ENCODE measurements around the gene ZDHHC11B.
"Not testable (repeated sequence)": the region's sequence is repeated elsewhere in the genome, so short reads cannot be mapped to it uniquely, and the experiment has no call there.

Gene ZDHHC11B

GRCh38 chr5:783881-784427, 575 bp downstream of the ZDHHC11B start:
- not testable (repeated sequence) for DNase-seq

- DNase-seq, result not testable (repeated sequence)
Measured at GRCh38 chr5:783049-783802, 1.3 kb downstream of the ZDHHC11B start.

DNA sequence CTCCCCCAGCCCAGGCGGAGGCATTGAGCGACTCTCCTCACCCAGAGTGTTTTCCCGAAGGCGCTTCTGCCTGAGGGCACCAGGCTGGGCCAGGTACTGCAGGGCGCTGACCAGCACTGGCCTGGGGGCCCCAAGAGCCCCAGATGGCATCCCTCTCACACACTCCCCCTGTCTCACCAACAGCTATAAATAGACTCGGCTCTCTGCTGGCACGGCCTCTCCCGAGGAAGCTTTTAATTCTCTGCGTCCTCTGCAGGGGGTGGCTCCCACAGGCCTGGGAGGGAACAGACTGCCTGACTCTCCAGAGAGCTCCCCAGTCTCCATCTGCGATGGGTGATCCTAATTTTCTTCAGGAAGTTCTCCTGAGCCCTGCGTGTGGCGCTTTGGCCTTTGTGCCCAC, 2.2 kb downstream of the ZDHHC11B start:
- not testable (repeated sequence) for DNase-seq

- DNase-seq, result not testable (repeated sequence)
Measured at GRCh38 chr5:780571-780970, 4.0 kb downstream of the ZDHHC11B start.

- DNase-seq, result not testable (repeated sequence)
Measured at GRCh38 chr5:778967-779366, 5.6 kb downstream of the ZDHHC11B start.

- not testable (repeated sequence) for DNase-seq
Measured at GRCh38 chr5:778421-778820, 6.1 kb downstream of the ZDHHC11B start.

- DNase-seq, result no peak
Measured at GRCh38 chr5:777756-778161, 6.8 kb downstream of the ZDHHC11B start.

GRCh38 chr5:776862-777711, 7.4 kb downstream of the ZDHHC11B start:
- DNase-seq, result no peak

DNA sequence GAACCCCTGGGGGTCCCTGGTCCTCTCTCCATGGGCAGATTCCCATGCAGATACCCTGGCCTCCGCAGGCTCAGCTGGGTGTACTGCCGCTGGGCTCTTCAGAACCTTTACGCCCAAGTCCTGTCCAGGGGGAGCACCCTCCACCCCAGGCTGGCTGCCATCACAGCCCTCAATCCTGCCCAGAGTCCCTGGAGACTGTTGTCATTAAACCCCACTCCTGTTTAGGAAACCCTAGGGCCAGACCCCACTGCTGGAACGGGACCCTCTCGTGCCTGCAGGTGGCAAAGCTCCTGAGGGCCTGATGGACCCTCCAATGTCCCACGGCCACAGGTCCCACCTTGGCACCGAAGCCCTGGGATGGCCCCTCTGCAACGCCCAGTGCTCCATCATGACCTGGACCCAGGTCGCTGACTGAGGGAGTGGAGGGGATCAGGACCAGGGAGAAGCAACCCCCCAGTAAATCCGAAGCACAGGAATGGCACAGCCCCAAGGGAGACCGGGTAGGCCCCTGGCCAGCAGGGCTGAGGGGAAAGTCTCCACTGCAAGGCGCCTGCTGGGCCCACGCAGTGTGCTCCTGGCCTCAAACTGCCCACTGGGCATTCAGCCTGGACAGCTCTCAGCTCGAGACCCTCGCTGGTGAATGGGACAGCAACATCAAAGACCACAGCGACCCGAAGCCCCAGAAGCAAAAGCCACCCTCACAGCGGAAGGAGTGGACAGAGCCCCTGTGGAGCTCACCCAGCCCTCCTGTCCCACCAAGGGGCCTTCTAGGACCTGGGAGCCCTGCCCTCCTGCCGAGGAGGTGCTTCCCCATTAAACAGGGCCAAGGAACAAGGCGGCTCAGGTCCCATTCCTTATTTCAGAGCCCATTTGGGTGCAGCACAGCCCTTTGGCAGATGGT, 8.3 kb downstream of the ZDHHC11B start:
- no peak for DNase-seq

DNA sequence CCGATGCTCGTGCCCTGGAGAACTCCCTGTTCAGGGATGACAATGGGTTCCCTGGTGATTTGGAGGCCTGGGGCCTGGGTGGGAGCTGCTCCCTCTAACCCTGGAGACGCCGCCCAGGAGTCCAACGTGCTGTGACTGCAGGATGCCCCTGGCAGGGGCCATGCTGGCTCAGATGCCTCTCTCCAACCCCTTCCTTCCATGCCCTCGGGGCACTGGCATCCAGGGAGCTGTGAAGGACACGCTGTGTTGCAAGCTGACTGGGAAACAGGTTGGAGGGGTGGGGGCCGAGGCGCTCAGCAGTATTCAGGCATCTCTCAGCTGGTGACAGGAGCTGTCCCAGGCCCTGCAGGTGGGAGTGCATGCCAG, 9.0 kb downstream of the ZDHHC11B start:
- not testable (repeated sequence) for DNase-seq

DNA sequence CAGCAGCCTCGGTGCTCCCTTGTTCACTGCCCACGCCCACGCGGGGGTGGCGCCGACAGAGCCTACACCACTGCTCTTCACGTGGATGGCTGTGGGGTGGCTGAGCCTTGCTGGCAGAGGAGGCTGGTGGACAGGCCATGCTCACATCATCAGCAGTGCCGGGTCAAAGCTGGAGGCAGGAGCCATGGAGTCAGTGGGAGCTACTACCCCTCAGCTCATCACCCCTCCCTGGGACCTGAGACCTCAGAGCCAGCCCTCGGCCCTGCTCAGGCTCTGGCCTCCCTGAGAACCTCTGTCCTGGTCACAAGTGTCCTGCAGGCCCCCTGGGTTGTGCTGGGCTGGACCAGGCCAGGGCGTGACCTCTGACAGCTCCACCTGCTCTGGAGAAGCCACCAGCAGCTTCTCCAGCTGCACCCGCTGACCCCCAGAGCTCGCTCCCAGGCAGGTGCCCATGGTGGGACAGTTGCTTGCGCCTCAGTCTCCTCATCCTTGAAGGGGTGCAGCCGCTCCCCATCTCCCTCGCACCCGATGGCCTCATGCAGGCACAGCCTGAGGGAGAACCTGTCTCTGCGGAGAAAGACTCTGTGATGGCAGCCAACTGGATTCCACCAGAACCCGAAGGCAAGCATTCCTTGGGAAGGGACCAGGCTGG, 9.5 kb downstream of the ZDHHC11B start:
- not testable (repeated sequence) for DNase-seq

GRCh38 chr5:774304-774703, 10.2 kb downstream of the ZDHHC11B start:
- DNase-seq, result not testable (repeated sequence)

DNA sequence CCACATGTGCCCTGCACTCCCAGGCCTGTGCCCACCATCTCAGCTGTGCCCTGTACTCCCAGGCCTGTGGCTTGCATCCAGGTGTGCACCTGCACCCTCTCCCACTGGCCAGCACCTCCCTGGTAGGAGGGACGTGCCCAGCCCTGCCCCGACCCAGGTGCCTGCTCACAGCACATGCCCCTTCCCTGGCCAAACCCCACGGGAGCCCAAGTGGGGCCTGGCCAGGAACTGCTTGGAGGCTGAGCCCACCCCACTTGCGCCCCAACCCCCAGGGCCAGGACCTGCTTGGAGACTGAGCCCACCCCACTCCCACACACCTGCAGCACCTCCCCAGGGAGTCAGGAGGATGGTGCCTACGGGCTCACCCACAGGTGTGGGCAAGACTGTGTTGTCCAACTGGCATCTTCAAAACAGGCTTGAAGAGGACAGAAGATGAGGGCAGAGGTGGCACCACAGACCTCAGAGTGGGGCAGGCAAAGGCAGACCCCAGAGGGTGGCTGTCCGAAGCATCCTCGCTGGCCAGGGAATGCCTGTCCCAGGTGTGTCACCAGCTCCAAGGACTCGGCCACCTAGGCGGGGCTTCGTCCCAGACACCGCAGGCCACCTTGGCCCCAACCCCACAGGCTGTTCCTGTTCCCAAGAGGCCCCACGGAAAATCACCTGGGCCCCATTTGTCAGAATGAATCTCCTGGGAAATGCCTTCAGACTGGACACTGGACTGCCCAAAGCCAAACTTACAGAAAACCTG, 10.8 kb downstream of the ZDHHC11B start:
- DNase-seq, result no peak

- not testable (repeated sequence) for DNase-seq
Measured at GRCh38 chr5:772931-773330, 11.6 kb downstream of the ZDHHC11B start.

DNA sequence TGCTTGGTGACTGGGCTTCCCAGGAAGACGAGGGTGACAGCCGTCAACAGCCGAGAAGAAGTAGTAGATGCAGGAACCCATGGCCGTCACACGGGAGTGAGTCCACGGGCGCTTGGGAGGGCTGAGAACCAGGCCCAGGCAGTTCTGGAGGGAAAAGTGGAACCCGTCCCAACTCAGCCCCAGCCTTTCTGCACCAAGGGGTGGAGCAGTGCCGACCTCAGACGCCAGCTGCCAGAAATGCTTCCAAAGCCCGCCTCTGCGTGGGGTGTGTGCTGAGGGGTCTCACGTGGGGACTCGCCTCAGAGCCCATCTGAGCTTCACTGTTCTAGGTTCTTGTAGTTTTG, 12.0 kb downstream of the ZDHHC11B start:
- not testable (repeated sequence) for DNase-seq

DNA sequence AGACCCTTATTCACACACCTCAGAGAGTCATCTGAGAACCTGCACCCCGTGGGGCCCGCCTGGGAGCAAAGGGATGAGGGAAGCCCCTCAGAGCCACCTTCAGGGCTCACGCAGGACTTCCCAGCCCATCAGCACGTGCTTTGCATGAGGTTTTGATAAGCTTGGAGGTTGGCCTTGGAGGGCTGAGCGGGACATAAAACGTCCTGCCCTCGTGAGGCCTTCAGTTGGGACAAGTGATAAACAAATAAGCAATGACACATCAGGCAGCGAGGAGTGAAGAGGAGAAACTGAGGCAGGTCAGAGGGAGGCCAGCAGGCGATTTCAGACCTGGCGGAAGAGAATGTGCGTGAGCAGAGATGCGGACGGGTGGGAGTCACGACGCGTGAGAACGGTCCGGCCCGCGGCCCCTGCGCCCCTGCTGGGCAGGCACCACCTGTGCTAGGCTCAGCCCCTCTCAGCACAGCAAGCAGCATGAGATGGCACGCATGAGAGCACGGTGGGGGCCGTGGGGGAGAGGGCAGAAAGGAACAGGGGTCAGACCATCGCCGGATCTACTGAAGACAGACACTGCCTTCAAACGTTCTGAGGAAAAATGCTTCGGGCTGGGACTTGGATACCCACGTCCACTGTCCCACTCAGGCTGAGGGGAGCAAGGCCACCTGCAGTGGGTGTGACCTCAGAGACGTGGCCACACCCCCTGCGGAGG, 12.5 kb downstream of the ZDHHC11B start:
- DNase-seq, result not testable (repeated sequence)

- not testable (repeated sequence) for DNase-seq
Measured at GRCh38 chr5:771087-771781, 13.3 kb downstream of the ZDHHC11B start.

GRCh38 chr5:770585-770984, 13.9 kb downstream of the ZDHHC11B start:
- not testable (repeated sequence) for DNase-seq

GRCh38 chr5:769485-770145, 14.9 kb downstream of the ZDHHC11B start:
- DNase-seq, result not testable (repeated sequence)
